NK-92 treated with Interleukin-12 subunit alpha and Interleukin-12 subunit beta, amount 100 ng/mL, for 24 hours (cell line): ENCODE data around the gene AGPS.
A peak's percentile ranks its signal among the peaks of the same experiment; 100 is the strongest.
"Not testable (repeated sequence)": the region's sequence is repeated elsewhere in the genome, so short reads cannot be mapped to it uniquely, and the experiment has no call there.

ENCODE experiments used
- DNase-seq: peaks from one replicate; lab custom pipeline; 2025; lab: John Stamatoyannopoulos, UW

AGPS gene

GRCh38 chr2:177392373-177393202 lies at the start of gene AGPS:
TSS of gene AGPS (plus strand) at chr2:177392773. CDS start at chr2:177392790, 17 bp downstream.
- peak; percentile 67 for DNase-seq

DNA sequence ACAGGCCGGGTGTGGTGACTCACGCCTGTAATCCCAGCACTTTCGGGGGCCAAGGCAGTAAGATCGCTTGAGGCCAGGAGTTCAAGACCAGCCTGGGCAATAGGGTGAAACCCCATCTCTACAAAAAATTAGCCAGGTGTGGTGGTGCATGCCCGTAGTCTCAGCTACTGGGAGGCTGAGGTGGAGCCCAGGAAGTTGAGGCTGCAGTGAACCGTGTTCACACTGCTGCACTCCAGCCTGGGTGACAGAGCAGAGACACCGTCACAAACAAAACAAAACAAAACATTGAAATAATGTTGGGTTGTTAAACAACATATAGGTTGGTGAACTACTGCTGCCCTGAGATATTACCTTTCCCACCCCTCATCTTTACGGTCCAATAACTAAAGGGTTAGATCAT lies 48.8 kb upstream of the AGPS start:
- no peak for DNase-seq

DNA sequence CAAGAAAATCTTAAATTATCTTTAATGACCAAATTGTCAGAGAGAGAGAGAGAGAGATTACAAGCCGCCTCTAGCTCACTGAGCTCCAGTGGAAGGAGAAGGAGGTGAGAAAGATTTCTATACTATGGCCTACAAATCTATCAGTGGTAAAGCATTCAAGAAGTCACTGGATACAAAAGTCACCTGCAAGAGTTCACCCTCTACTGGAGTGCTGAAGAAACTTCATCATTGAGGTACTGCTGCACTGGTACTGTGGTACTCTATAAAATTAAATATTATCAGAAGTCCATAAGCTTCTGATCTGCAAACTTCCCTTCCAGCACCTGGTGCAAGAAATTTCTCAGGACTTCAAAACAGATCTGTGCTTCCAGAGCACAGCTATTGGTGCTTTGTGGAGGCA lies 48.3 kb upstream of the AGPS start:
- DNase-seq = no peak

- no peak for DNase-seq
These were observed 46.4 kb upstream of the AGPS start for GRCh38 chr2:177346192-177346591.

DNA sequence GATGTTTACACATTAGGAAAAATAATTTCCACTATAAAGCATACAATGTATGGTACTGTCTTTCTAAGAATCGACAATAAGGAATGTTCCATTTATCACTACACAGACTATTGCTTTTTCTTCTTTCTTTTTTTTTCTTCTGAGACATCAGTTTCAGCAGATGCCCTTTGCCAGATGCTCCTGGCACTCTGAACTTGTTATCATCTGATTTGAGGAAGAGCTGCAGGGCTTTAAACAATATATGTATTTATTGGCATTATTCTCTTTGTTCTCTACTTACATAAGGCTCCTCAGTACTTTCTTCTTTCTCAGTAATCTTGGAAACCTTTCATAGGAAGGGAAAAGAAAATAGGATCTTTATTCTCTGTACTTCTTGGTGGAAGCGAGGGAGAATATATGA lies 45.0 kb upstream of the AGPS start:
- no peak for DNase-seq

GRCh38 chr2:177348118-177348654 lies 44.4 kb upstream of the AGPS start:
- DNase-seq = no peak

GRCh38 chr2:177348733-177349693 lies 43.6 kb upstream of the AGPS start:
- no peak for DNase-seq

DNA sequence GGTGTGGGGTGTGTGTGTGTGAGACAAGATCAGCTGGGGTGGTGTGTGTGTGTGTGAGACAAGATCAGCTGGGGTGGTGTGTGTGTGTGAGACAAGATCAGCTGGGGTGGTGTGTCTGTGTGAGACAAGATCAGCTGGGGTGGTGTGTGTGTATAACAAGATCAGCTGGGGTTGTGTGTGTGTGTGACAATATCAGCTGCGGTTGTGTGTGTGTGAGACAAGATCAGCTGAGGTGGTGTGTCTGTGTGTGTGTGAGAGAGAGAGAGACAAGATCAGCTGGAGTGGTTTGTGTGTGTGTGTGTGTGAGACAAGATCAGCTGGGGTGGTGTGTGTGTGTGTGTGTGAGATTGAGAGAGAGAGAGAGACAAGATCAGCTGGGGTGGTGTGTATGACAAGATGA lies 41.9 kb upstream of the AGPS start:
- DNase-seq = not testable (repeated sequence)

DNA sequence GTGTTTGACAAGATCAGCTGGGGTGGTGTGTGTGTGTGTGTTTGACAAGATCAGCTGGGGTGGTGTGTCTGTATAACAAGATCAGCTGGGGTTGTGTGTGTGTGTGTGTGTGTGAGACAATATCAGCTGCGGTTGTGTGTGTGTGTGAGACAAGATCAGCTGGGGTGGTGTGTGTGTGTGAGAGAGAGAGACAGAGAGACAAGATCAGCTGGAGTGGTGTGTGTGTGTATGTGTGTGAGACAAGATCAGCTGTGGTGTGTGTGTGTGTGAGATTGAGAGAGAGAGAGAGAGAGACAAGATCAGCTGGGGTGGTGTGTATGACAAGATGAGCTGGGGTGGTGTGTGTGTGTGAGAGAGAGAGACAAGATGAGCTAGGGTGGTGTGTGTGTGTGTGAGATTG lies 41.5 kb upstream of the AGPS start:
- DNase-seq = not testable (repeated sequence)

GRCh38 chr2:177352441-177353186 lies 40.0 kb upstream of the AGPS start:
- no peak for DNase-seq

DNA sequence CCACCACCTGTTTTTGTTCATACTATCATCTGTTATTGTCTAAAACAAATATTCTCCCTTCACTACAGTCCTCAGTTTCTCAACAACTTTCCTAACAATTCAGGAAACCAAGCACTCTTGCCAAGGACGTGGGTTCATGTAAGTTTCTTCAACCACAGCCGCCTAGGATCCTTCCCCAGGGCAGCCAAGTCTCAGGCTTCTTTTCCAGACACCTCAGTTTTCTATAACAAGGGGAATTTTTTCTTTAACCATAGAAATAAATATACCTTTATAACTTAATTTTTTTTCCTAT lies 39.4 kb upstream of the AGPS start:
- no peak for DNase-seq

GRCh38 chr2:177354541-177354940 lies 38.0 kb upstream of the AGPS start:
- DNase-seq = not testable (repeated sequence)

- no peak for DNase-seq
These were observed 36.7 kb upstream of the AGPS start for GRCh38 chr2:177355874-177356273.

GRCh38 chr2:177359836-177360595 lies 32.6 kb upstream of the AGPS start:
- DNase-seq = no peak

DNA sequence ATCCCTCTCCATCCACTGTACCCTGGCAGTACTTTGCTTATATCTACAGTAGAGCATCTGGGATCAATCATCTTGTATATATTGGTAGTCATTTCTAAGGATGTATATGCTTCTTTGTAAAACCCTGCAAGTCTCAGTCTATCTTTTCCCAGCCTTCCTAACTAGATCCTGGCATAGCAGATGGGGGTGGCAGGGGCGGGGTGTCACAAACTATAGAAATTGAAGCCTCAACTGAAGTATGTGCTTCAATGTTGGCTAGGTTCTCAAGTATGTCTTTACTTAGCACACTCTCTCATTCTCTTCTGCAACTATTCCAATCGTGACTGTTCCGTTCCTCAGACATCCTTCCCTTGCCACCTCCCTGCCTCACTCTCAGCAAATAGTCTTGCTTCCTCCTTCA lies 30.1 kb upstream of the AGPS start:
- DNase-seq = no peak

- DNase-seq = no peak
These were observed 29.2 kb upstream of the AGPS start for GRCh38 chr2:177363332-177363731.

- not testable (repeated sequence) for DNase-seq
These were observed 26.8 kb upstream of the AGPS start for GRCh38 chr2:177365764-177366163.

GRCh38 chr2:177368023-177368422 lies 24.6 kb upstream of the AGPS start:
- not testable (repeated sequence) for DNase-seq

GRCh38 chr2:177379354-177379753 lies 13.2 kb upstream of the AGPS start:
- no peak for DNase-seq

DNA sequence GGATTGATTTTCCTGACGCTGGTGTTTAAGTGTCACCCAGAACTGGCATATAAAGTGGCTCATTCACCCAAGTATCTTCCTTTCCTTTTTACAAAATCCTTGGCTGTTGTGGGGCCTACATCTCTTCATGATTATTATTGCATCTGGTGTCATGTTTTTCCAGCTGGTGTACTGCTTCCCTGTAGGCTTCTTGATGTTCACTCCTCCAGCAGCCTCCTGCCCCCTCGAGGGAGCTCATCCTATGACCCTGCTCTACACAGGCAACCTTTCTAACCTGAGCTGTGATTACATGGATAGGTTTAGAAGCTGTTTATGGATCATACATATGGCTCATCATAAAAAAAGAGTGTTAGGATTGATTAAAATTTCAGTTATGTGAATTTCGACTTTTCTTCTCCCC lies 12.4 kb upstream of the AGPS start:
- DNase-seq = no peak

- DNase-seq = no peak
These were observed 8.6 kb upstream of the AGPS start for GRCh38 chr2:177383935-177384334.
